ENCODE results near the gene MACROH2A1. TPM values are rescaled to one million over a fixed set of nuclear protein-coding genes. Genes with fewer than 3 reads are reported as not detected.

MACROH2A1 gene
- total RNA-seq, 4 donors from 2014 or later: 164 to 268 (median 170) TPM

DNA sequence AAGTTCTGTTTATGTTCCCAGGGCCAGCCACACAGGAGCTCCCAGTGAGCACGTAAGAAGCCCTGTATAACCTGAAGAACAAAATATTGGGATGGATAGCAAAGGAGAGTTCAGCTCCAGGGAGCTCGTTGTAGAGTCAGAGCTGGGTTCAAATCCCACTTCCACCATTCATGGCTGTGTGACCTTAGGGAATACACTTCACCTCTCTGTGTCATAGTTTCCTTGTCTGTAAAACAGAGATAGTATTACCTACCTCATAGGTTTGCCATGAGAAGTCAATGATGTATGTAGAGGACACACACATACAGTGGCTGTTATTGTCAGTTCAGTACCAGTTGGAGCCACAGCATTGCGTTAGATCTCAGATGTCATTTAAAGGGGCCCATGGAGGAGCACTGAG, 67.4 kb downstream of the MACROH2A1 start:
- peaks cover 0 to 58% (median 2%) of the 10 kb centered on the region in 3 donors for H3K36me3 ChIP-seq
- no peak for DNase-seq (ENCODE audit: low spot score in 2 of 2)
- H3K27ac ChIP-seq: no peak overlapping the region
- peaks cover 0 to 20% (median 0%) of the 10 kb centered on the region in 4 donors for H3K4me1 ChIP-seq
- 90 to 95% methylated on average over 3 of the region's 3 CpGs for WGBS, 2 donors
- no peaks in the 10 kb centered on the region for H3K9me3 ChIP-seq
- no peak overlapping the region for H3K4me3 ChIP-seq
- TF ChIP-seq EP300 (IDR thresholded peaks at IDR 0.05) (no peak), POLR2A (IDR thresholded peaks at IDR 0.05) (no peak)
- TF ChIP-seq, protein P1, sequence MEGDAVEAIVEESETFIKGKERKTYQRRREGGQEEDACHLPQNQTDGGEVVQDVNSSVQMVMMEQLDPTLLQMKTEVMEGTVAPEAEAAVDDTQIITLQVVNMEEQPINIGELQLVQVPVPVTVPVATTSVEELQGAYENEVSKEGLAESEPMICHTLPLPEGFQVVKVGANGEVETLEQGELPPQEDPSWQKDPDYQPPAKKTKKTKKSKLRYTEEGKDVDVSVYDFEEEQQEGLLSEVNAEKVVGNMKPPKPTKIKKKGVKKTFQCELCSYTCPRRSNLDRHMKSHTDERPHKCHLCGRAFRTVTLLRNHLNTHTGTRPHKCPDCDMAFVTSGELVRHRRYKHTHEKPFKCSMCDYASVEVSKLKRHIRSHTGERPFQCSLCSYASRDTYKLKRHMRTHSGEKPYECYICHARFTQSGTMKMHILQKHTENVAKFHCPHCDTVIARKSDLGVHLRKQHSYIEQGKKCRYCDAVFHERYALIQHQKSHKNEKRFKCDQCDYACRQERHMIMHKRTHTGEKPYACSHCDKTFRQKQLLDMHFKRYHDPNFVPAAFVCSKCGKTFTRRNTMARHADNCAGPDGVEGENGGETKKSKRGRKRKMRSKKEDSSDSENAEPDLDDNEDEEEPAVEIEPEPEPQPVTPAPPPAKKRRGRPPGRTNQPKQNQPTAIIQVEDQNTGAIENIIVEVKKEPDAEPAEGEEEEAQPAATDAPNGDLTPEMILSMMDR (IDR thresholded peaks at IDR 0.05): no peak
- H3K27me3 ChIP-seq: no peaks in the 10 kb centered on the region

- no peaks in the 10 kb centered on the region for H3K27me3 ChIP-seq
- H3K4me1 ChIP-seq: peaks cover 0 to 17% (median 0%) of the 10 kb centered on the region in 4 donors
- DNase-seq (ENCODE audit: low spot score in 2 of 2): no peak
- peaks cover 0 to 49% (median 0%) of the 10 kb centered on the region in 3 donors for H3K36me3 ChIP-seq
- TF ChIP-seq POLR2A (IDR thresholded peaks at IDR 0.05) (no peak), EP300 (IDR thresholded peaks at IDR 0.05) (no peak)
- H3K9me3 ChIP-seq: no peaks in the 10 kb centered on the region
- H3K27ac ChIP-seq: no peak overlapping the region
- H3K4me3 ChIP-seq: no peak overlapping the region
- 75 to 80% methylated on average over 3 of the region's 3 CpGs for WGBS, 2 donors
These were observed 68.3 kb downstream of the MACROH2A1 start for GRCh38 chr5:135330798-135331096.

DNA sequence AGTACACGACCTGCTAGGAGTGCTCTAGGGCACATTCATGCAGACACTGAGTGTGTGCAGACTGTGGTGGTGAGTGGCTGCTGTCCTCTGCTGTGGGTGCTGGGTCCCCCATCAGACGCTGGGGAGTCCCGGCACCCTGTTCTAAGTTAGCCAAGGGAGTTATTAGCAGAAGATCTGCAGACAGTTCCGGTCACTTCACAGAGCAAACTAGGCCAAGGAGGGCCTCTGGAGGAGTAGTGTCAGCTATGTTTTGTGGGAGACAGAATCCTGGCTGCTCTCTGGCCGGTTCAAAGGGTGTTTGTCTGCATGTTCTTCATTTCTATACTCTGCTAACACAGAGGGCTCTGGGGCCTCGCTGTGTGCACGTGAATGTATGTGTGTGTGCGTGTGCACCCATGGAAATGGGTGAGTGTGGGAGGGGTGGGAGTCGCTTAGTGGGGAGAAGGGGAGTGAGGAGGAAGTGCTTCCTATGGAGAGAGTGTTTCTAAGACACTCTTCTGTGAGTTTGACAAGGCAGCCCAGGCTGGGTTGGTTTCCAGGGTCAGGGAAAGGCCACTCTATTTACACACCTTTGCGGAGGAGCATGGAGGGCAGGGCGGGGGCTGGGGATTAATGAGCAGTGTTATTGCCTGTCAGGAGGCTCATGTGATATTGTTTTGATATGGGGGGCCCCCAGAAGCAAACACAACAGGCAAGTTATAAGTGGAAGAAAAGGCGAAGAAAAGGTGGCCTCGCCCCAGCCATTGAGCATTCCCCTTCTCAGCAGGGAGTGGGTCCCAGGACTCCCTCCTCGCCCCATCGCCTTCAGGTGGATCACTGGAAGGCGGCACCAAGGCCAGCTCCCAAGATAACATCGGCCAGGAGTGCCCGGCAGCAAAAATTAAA, 68.9 kb downstream of the MACROH2A1 start:
- 76 to 78% methylated on average over 18 of the region's 18 CpGs for WGBS, 2 donors
- peaks cover 0 to 12% (median 0%) of the 10 kb centered on the region in 4 donors for H3K4me1 ChIP-seq
- H3K27ac ChIP-seq: no peak overlapping the region
- H3K36me3 ChIP-seq: peaks cover 0 to 43% (median 0%) of the 10 kb centered on the region in 3 donors
- no peaks in the 10 kb centered on the region for H3K27me3 ChIP-seq
- TF ChIP-seq, protein P1 (IDR thresholded peaks at IDR 0.05): no peak
- TF ChIP-seq EP300 (IDR thresholded peaks at IDR 0.05): no peak
- no peak for TF ChIP-seq POLR2A (IDR thresholded peaks at IDR 0.05)
- H3K9me3 ChIP-seq: no peaks in the 10 kb centered on the region
- no peak for DNase-seq (ENCODE audit: low spot score in 2 of 2)
- no peak overlapping the region for H3K4me3 ChIP-seq

DNA sequence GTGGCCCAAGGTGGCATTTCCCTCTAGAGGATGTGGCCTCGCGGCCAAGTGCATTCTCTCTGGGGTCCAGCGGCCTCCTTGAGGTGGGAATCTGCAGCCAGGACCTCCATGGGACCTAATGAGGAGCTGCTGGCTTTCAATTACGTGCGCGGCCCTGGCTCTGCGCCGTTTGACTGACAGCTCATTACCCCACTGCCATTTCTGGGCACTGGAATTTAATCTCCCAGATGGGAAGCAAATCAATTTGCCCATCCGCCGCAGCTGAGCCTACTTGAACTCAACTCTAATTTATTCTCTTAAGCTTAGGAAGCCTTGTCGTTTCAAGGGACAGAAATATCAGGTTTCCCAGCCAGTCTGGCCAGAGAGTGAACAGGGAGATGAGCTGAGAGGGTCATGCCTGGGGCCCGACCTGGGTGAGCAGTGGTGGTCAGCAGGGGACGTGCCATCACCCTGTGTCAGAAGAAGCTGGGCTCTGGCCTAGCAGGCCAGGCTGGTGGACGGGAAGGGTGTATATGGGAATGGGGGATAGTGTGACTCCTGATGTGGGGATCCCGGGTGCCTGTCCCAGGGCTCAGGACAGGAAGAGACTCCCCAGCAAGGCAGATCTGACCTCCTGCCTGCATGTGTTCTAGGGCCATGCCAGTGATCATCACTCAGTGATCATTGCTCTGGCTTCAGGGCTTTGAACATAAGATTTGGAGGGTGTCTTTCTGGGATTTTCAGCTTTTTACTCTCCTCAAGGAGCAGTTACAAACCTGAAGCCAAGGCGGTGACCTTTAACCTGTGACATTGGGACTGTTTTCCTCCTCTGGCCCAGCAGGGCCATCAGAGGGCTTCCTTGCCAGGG, 69.7 kb downstream of the MACROH2A1 start:
- Histone ChIP-seq H3K27me3 (no peaks in the 10 kb centered on the region), H3K4me3 (no peak overlapping the region), H3K27ac (no peak overlapping the region), H3K36me3 (peaks cover 0 to 34% (median 0%) of the 10 kb centered on the region in 3 donors), H3K4me1 (peaks cover 0 to 12% (median 0%) of the 10 kb centered on the region in 4 donors), H3K9me3 (no peaks in the 10 kb centered on the region)
- 89 to 91% methylated on average over 12 to 16 of the region's 16 CpGs for WGBS, 2 donors
- no peak for DNase-seq (ENCODE audit: low spot score in 2 of 2)
- TF ChIP-seq EP300 (IDR thresholded peaks at IDR 0.05) (no peak), POLR2A (IDR thresholded peaks at IDR 0.05) (no peak)
- TF ChIP-seq, protein P1 (IDR thresholded peaks at IDR 0.05): no peak

GRCh38 chr5:135328128-135328687, 70.8 kb downstream of the MACROH2A1 start:
- Histone ChIP-seq H3K4me3 (no peak overlapping the region), H3K36me3 (peaks cover 0 to 25% (median 0%) of the 10 kb centered on the region in 3 donors), H3K4me1 (peaks cover 0 to 12% (median 0%) of the 10 kb centered on the region in 4 donors), H3K27ac (no peak overlapping the region), H3K9me3 (no peaks in the 10 kb centered on the region), H3K27me3 (no peaks in the 10 kb centered on the region)
- DNase-seq (ENCODE audit: low spot score in 2 of 2): no peak
- TF ChIP-seq, protein P1 (IDR thresholded peaks at IDR 0.05): no peak
- TF ChIP-seq EP300 (IDR thresholded peaks at IDR 0.05) (no peak), POLR2A (IDR thresholded peaks at IDR 0.05) (no peak)
- WGBS, 2 donors: 94 to 96% methylated on average over 5 of the region's 5 CpGs
